Epithelial cell of proximal tubule (primary cell): ENCODE measurements around the gene PLG. TPM values are rescaled to one million over a fixed set of nuclear protein-coding genes. Genes with fewer than 3 reads are reported as not detected.
"Not testable (repeated sequence)": the region's sequence is repeated elsewhere in the genome, so short reads cannot be mapped to it uniquely, and the experiment has no call there.

Experiments used
- DNase-seq: peaks from one replicate; pipeline ENCODE4 v3.0.0-alpha.2; 2011; ENCODE audit warnings: low read depth
- H3K4me3 ChIP-seq: 2 replicates; pipeline ENCODE4 v1.5.1; 2011; ENCODE audit warnings: low read depth, mild to moderate bottlenecking, low read length
- total RNA-seq: library from RNA; depleted of rRNA; stranded (reverse); fragments of >200 nt; gene quantifications from 2 replicates; pipeline ENCODE4 v1.2.3, GENCODE V29; 2015
- TF ChIP-seq, protein P1 (sequence below): conservative IDR thresholded peaks from 2 replicates; pipeline ENCODE4 v1.5.1; 2012; ENCODE audit warnings: low read depth, mild to moderate bottlenecking, low read length

The PLG gene
- total RNA-seq, 1 donor from 2014 or later: not detected

DNA sequence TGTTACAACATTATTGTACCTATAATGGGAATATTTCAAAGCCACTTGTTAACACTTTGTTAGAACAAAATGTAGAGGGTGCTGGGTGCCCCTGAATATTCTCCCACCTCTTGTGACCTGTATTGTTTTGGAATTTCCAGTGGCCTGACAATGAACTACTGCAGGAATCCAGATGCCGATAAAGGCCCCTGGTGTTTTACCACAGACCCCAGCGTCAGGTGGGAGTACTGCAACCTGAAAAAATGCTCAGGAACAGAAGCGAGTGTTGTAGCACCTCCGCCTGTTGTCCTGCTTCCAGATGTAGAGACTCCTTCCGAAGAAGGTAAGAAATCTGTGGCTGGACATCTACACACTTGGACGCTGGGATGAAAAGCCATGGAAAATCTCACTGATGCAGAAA, 28.9 kb downstream of the PLG start:
- TF ChIP-seq, protein P1, sequence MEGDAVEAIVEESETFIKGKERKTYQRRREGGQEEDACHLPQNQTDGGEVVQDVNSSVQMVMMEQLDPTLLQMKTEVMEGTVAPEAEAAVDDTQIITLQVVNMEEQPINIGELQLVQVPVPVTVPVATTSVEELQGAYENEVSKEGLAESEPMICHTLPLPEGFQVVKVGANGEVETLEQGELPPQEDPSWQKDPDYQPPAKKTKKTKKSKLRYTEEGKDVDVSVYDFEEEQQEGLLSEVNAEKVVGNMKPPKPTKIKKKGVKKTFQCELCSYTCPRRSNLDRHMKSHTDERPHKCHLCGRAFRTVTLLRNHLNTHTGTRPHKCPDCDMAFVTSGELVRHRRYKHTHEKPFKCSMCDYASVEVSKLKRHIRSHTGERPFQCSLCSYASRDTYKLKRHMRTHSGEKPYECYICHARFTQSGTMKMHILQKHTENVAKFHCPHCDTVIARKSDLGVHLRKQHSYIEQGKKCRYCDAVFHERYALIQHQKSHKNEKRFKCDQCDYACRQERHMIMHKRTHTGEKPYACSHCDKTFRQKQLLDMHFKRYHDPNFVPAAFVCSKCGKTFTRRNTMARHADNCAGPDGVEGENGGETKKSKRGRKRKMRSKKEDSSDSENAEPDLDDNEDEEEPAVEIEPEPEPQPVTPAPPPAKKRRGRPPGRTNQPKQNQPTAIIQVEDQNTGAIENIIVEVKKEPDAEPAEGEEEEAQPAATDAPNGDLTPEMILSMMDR: peak; percentile 11
- DNase-seq: no peak
- no peak overlapping the region for H3K4me3 ChIP-seq

DNA sequence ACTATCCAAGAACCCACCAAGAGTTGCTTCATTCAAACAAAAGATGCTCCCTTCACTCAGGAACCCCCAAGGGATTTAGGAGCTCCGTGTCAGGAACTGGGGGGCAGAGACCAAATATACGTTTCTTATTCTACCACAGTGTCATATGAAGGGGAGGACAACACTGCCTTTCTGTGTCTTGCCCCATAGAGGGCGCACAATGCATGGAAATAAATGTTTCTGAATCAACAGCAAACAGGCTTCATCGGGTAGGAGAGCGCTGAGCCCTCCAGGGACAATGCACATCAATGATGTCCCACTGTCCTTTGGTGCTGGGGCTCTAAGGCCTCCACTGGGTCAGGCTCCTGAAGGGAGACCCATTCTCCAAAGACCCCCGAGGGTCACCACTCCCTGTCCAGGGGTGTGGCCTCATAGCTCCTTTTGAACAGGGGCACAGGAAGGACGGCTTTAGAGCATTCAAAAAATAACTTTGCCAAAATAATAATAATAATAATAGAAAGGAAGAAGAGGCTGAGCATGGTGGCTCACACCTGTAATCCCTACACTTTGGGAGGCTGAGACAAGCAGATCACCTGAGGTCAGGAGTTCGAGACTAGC, 31.1 kb downstream of the PLG start:
- TF ChIP-seq, protein P1: peak; percentile 82
- H3K4me3 ChIP-seq: no peak overlapping the region
- no peak for DNase-seq

DNA sequence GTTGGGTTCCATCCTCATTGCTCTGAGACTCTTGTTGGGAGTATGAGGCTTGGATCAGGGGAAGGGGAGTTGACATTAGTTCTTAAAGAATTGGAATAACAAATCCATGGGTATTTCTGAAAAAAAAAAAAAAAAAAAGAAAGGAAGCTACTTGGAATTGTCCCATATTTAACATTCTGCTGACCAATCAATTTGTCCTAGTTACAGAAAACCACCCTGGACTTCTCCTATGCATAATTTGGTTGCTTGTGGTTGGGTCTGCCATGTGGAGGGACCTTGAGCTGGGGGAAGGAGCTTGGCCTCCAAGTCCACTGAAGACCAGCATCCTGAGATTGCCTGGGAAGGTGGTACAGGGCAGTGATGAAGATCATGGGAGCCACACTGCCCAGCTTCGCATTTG, 32.6 kb downstream of the PLG start:
- no peak overlapping the region for H3K4me3 ChIP-seq
- no peak for DNase-seq
- TF ChIP-seq, protein P1: no peak

DNA sequence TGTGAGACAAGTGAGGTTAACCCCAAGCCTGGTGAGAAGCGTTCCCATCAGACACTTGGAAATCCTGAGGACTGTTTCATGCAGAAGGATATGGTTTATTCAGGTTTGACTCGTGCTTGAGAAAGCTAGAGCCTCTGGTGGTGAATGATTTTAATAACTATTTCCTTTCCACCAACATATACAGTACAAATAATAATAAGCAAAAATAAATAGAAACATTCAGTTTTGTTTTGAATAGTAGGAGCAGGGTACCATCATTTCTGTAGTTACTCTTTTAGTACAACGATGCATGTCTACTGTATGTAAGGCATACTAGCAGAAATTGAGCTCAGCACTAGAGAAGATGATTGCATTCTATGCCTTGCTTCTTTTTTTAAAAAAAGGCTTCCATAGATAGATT, 33.5 kb downstream of the PLG start:
- TF ChIP-seq, protein P1: no peak
- H3K4me3 ChIP-seq: no peak overlapping the region
- DNase-seq: no peak

DNA sequence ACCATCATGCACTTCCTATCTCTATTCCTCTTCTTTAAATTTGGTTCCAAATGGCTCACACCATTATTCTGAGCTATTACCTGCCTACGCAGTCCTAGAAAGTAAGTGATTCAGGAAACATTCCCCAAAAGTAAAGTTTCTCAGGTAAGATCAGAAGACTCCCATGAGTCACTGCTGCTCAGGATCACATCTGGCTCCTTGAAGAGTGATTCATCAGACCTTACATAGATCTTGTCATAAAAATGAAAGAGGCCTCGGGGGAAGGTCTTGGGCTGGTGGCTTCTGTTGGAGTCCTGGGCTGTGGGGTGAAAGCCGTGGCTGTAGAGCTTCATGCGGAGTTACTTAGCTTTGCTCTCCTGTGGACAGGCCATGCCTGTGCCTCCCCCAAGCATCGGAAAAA, 35.9 kb downstream of the PLG start:
- DNase-seq: no peak
- TF ChIP-seq, protein P1: no peak
- no peak overlapping the region for H3K4me3 ChIP-seq

DNA sequence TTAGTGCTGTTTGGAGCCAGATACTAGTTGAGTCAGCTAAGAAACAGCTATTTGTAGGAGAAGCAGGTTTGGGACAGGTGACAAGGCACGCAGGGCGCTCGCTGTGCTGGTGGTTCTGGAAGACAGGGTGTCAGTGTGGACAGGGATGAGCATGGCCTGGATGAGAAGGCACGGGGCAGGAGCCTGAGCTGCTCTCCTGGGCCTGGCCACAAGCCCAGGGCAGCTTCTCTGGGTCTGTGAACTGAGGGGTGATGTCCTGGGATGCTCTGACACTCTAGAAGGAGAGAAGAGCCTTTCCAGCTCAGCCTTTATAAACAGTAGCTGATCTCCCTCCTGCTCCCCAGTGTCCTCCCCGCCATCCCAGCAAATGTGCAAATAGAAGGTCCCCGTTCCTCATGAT, 37.9 kb downstream of the PLG start:
- no peak overlapping the region for H3K4me3 ChIP-seq
- TF ChIP-seq, protein P1: no peak
- DNase-seq: no peak

DNA sequence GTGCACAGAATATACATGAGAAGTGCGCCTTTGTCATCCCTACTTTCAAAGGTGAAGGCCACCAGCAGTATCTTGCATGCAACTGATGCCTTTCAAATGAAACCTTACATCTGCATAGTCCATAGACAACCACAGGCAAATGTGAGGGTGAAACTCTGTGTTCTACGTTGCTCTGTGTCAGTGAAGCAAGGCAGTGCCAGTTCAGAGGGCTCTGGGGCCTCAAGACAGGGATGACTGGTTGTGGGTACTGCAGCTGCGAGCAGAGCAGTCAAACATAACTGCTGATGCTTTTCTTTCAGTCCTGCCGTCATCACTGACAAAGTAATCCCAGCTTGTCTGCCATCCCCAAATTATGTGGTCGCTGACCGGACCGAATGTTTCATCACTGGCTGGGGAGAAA, 39.0 kb downstream of the PLG start:
- not testable (repeated sequence) for H3K4me3 ChIP-seq, DNase-seq
